HepG2 (cell line): ENCODE measurements around the gene SH3PXD2A. TPM values are rescaled to one million over a fixed set of nuclear protein-coding genes. Genes with fewer than 3 reads are reported as not detected.

Source experiments
- FUBP1 ChIP-seq: sonication (generic); formaldehyde crosslinking; IDR thresholded peaks from 2 replicates; pipeline ENCODE4 v1.5.1; 2020; ENCODE audit warnings: missing genetic modification reagents, mild to moderate bottlenecking, borderline replicate concordance
- NFYC ChIP-seq: IDR thresholded peaks from 2 replicates; pipeline ENCODE4 v1.6.1; 2016; ENCODE audit warnings: missing genetic modification reagents, missing compliant biosample characterization
- RAD21 ChIP-seq: fragments of 450-650 bp; formaldehyde crosslinking; IDR thresholded peaks from 2 replicates; pipeline ENCODE4 v1.5.0; 2020; ENCODE audit warnings: mild to moderate bottlenecking
- USF2 ChIP-seq, 2 experiments: sonication (generic) in 1 of 2; formaldehyde crosslinking in 1 of 2; IDR thresholded peaks; 2 replicates each; pipeline versions ENCODE4 v1.5.1 to v1.6.1; 2011 to 2020; ENCODE audit warnings: borderline replicate concordance in 1 of 2, low read depth in 1 of 2, low read length in 1 of 2, mild to moderate bottlenecking in 1 of 2, missing genetic modification reagents in 1 of 2, moderate library complexity in 1 of 2
- ZBED4 ChIP-seq: sonication (generic); formaldehyde crosslinking; IDR thresholded peaks from 2 replicates; pipeline ENCODE4 v1.4.0; 2020; ENCODE audit warnings: missing genetic modification reagents, borderline replicate concordance
- ZBTB46 ChIP-seq: sonication (generic); formaldehyde crosslinking; IDR thresholded peaks from 2 replicates; pipeline ENCODE4 v1.4.0; 2020; ENCODE audit warnings: mild to moderate bottlenecking, missing genetic modification reagents, borderline replicate concordance
- ZNF530 ChIP-seq: sonication (generic); formaldehyde crosslinking; IDR thresholded peaks from 2 replicates; pipeline ENCODE4 v1.5.0; 2020; ENCODE audit warnings: low read depth, mild to moderate bottlenecking, missing genetic modification reagents
- ZNF749 ChIP-seq: sonication (generic); formaldehyde crosslinking; IDR thresholded peaks from 2 replicates; pipeline ENCODE4 v1.8.0; 2022; ENCODE audit warnings: mild to moderate bottlenecking, missing genetic modification reagents, moderate library complexity, borderline replicate concordance
- polyA plus RNA-seq, 8 experiments: library from polyadenylated mRNA; depleted of rRNA in 3 of 8; stranded (reverse) in 7 of 8; unstranded in 1 of 8; fragments of >200 nt; fragmentation: Illumina TruSeq in 4 of 8; extraction: Trizol in 4 of 8; gene quantifications; 2 replicates each; pipeline versions ENCODE4 v1.2.1 to v1.2.3, GENCODE V29; 2011 to 2016; ENCODE audit warnings: low read depth in 4 of 8, missing spikeins in 1 of 8, mixed read lengths in 1 of 8; ENCODE audit not compliant: insufficient read depth in 1 of 8
- total RNA-seq, 5 experiments: library from RNA; depleted of rRNA; stranded (reverse); fragments of >200 nt; fragmentation: Illumina TruSeq; extraction: Trizol; gene quantifications; 2 replicates each; pipeline ENCODE4 v1.2.3, GENCODE V29; 2016; ENCODE audit warnings: low read depth in 1 of 5
- TF ChIP-seq, protein P1 (sequence below): sonication (generic); formaldehyde crosslinking; IDR thresholded peaks from 2 replicates; pipeline ENCODE4 v1.9.0; 2022; ENCODE audit warnings: missing genetic modification reagents, mild to moderate bottlenecking, borderline replicate concordance
- TF ChIP-seq, protein P2 (sequence below): sonication (generic); formaldehyde crosslinking; IDR thresholded peaks from 2 replicates; pipeline ENCODE4 v1.4.0; 2020; ENCODE audit warnings: mild to moderate bottlenecking, missing genetic modification reagents

The SH3PXD2A gene
- total and polyA plus RNA-seq, 2 of the 13 experiments (the other 11 are each of a cell fraction or from before 2014, with no cell fraction given) = 11.1 to 11.3 TPM

GRCh38 chr10:103793920-103794883 is 61.2 kb downstream of the SH3PXD2A start (continued):
- no peak for TF ChIP-seq ZBTB46 (CRISPR knock-in tag)
- no peak for TF ChIP-seq USF2 (IDR thresholded peaks at IDR 0.05; ENCODE audit: low read depth, low read length)
- TF ChIP-seq USF2 (CRISPR knock-in tag; IDR thresholded peaks at IDR 0.05; ENCODE audit: borderline replicate concordance) = no peak
- TF ChIP-seq FUBP1 (CRISPR knock-in tag) = no peak
- TF ChIP-seq, protein P1, sequence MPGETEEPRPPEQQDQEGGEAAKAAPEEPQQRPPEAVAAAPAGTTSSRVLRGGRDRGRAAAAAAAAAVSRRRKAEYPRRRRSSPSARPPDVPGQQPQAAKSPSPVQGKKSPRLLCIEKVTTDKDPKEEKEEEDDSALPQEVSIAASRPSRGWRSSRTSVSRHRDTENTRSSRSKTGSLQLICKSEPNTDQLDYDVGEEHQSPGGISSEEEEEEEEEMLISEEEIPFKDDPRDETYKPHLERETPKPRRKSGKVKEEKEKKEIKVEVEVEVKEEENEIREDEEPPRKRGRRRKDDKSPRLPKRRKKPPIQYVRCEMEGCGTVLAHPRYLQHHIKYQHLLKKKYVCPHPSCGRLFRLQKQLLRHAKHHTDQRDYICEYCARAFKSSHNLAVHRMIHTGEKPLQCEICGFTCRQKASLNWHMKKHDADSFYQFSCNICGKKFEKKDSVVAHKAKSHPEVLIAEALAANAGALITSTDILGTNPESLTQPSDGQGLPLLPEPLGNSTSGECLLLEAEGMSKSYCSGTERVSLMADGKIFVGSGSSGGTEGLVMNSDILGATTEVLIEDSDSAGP (CRISPR knock-in tag) = peak; percentile 88
- TF ChIP-seq, protein P2, sequence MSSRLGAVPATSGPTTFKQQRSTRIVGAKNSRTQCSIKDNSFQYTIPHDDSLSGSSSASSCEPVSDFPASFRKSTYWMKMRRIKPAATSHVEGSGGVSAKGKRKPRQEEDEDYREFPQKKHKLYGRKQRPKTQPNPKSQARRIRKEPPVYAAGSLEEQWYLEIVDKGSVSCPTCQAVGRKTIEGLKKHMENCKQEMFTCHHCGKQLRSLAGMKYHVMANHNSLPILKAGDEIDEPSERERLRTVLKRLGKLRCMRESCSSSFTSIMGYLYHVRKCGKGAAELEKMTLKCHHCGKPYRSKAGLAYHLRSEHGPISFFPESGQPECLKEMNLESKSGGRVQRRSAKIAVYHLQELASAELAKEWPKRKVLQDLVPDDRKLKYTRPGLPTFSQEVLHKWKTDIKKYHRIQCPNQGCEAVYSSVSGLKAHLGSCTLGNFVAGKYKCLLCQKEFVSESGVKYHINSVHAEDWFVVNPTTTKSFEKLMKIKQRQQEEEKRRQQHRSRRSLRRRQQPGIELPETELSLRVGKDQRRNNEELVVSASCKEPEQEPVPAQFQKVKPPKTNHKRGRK (CRISPR knock-in tag) = no peak
- peak; percentile 58; the same call in 1 of the 2 replicates for TF ChIP-seq RAD21 (CRISPR knock-in tag)
- TF ChIP-seq ZBED4 = peak; percentile 77
- no peak for TF ChIP-seq ZNF749 (CRISPR knock-in tag)
- TF ChIP-seq NFYC = peak; percentile 32; the same call in 1 of the 2 replicates
- TF ChIP-seq ZNF530 (CRISPR knock-in tag) = no peak
